ENCODE measurements around the gene KLHL28.

DNA sequence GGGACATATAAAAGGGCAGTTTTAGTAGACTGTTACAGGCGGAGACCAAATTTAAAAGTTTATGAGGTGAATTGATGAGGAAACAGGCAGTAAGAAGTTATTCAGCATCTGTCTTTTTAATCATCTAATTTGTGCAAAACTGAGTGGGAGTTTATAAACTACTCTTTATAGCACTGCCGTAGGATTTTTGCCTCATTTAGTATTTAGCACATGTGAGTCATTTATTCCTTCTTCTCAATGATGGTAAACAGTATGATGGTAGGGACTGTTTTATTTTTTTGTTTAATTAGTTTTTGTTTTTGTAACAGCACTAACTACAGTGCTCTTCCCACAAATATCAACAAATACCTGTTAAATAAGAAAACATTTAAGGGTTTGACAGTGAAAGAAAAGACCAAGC lies 20.8 kb upstream of the KLHL28 start:
- TF ChIP-seq, protein P1, sequence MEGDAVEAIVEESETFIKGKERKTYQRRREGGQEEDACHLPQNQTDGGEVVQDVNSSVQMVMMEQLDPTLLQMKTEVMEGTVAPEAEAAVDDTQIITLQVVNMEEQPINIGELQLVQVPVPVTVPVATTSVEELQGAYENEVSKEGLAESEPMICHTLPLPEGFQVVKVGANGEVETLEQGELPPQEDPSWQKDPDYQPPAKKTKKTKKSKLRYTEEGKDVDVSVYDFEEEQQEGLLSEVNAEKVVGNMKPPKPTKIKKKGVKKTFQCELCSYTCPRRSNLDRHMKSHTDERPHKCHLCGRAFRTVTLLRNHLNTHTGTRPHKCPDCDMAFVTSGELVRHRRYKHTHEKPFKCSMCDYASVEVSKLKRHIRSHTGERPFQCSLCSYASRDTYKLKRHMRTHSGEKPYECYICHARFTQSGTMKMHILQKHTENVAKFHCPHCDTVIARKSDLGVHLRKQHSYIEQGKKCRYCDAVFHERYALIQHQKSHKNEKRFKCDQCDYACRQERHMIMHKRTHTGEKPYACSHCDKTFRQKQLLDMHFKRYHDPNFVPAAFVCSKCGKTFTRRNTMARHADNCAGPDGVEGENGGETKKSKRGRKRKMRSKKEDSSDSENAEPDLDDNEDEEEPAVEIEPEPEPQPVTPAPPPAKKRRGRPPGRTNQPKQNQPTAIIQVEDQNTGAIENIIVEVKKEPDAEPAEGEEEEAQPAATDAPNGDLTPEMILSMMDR (IDR thresholded peaks at IDR 0.05; ENCODE audit: insufficient read depth, low read length, poor library complexity, severe bottlenecking) = no peak
- no peak for TF ChIP-seq EZH2phosphoT487 (conservative IDR thresholded peaks at IDR 0.05; ENCODE audit: low read length)
